Immature natural killer cell (primary cell): Measurements from ENCODE around the gene LY9. TPM values are rescaled to one million over a fixed set of nuclear protein-coding genes. Genes with fewer than 3 reads are reported as not detected.
"Not testable (repeated sequence)": the region's sequence is repeated elsewhere in the genome, so short reads cannot be mapped to it uniquely, and the experiment has no call there.

Experiments
- DNase-seq, 3 donors: peaks; one replicate each; pipeline ENCODE4 v3.0.0; 2022; ENCODE audit warnings: mixed read lengths in 1 of 3
- H3K27ac Mint-ChIP-seq, 6 donors: one replicate each; pipeline ENCODE4 v1.8.0; 2020; ENCODE audit warnings: mixed read lengths in 6 of 6, mild to moderate bottlenecking in 5 of 6, inconsistent platforms in 4 of 6, moderate library complexity in 3 of 6
- H3K27me3 Mint-ChIP-seq, 3 donors: one replicate each; pipeline ENCODE4 v1.8.0; 2020 to 2021; ENCODE audit warnings: low read depth in 3 of 3, mild to moderate bottlenecking in 3 of 3, mixed read lengths in 3 of 3, moderate library complexity in 3 of 3, inconsistent platforms in 1 of 3
- H3K36me3 Mint-ChIP-seq, 3 donors: one replicate each; pipeline ENCODE4 v1.8.0; 2020; ENCODE audit warnings: mixed read lengths in 3 of 3, inconsistent platforms in 2 of 3, mild to moderate bottlenecking in 2 of 3
- H3K4me1 Mint-ChIP-seq, 2 donors: one replicate each; pipeline ENCODE4 v1.8.0; 2020; ENCODE audit warnings: inconsistent platforms in 2 of 2, mild to moderate bottlenecking in 2 of 2, mixed read lengths in 2 of 2, moderate library complexity in 1 of 2
- H3K4me3 Mint-ChIP-seq, 5 donors: one replicate each; pipeline ENCODE4 v1.8.0; 2020; ENCODE audit warnings: mild to moderate bottlenecking in 5 of 5, mixed read lengths in 5 of 5, inconsistent platforms in 3 of 5, moderate library complexity in 3 of 5
- H3K9me3 Mint-ChIP-seq, 6 donors: one replicate each; pipeline ENCODE4 v1.8.0; 2020; ENCODE audit warnings: mild to moderate bottlenecking in 6 of 6, mixed read lengths in 6 of 6, inconsistent platforms in 4 of 6, moderate library complexity in 3 of 6
- polyA plus RNA-seq, 3 donors: library from polyadenylated mRNA; unstranded; fragments of 300-500 nt; fragmentation: Illumina TruSeq; gene quantifications; one replicate each; pipeline ENCODE4 v1.2.3, GENCODE V29; 2021

Gene LY9
- polyA plus RNA-seq, 3 donors from 2014 or later, result 46.1 to 68.2 (median 57.2) TPM

- H3K4me1 Mint-ChIP-seq, result peaks cover 11 to 19% of the 10 kb centered on the region in 2 donors
- H3K4me3 Mint-ChIP-seq, result no peak overlapping the region
- H3K27me3 Mint-ChIP-seq, result peaks cover 6 to 10% (median 10%) of the 10 kb centered on the region in 3 donors
- no peak for DNase-seq
- H3K36me3 Mint-ChIP-seq, result no peaks in the 10 kb centered on the region
- H3K27ac Mint-ChIP-seq, result peak overlapping the region in 2 of 6 donors; percentile 16 to 18
- H3K9me3 Mint-ChIP-seq, result no peaks in the 10 kb centered on the region
Measured at GRCh38 chr1:160874935-160875334, 79.0 kb downstream of the LY9 start.

- H3K9me3 Mint-ChIP-seq, DNase-seq, H3K4me3 Mint-ChIP-seq, H3K36me3 Mint-ChIP-seq, H3K27me3 Mint-ChIP-seq: not testable (repeated sequence)
- Mint-ChIP-seq H3K27ac (peak overlapping the region in 1 of 6 donors; percentile 13), H3K4me1 (peaks cover 11 to 19% of the 10 kb centered on the region in 2 donors)
Measured at GRCh38 chr1:160875591-160875990, 79.6 kb downstream of the LY9 start.

DNA sequence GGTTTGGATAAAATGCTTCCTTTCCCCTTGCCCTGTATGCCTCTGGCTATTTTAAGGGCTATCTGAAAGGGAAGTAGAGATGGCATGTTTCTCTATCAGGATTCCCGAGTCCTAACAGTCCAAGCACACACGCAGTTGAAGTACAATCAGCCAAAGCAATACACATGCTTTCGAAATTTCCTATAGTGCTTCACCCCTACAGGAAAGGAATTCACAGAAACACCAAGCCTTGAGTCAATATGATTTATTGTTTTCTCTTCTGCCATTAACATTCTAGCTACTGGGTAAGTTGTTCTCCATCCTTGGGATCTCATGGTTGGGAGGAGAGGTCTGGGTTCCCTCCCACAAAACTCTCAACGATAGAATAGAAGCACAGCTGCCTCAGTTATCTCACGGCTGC lies 80.3 kb downstream of the LY9 start:
- peaks cover 3 to 10% (median 7%) of the 10 kb centered on the region in 3 donors for H3K27me3 Mint-ChIP-seq

GRCh38 chr1:160877221-160877620 lies 81.2 kb downstream of the LY9 start:
- DNase-seq, result peak; percentile 61 to 66 (median 64)
- peak overlapping the region in 1 of 5 donors; percentile 14 for H3K4me3 Mint-ChIP-seq

More for the DNA sequence above, 80.3 kb downstream of the LY9 start:
- Mint-ChIP-seq H3K4me1 (peaks cover 11 to 19% of the 10 kb centered on the region in 2 donors), H3K27ac (no peak overlapping the region), H3K9me3 (no peaks in the 10 kb centered on the region), H3K4me3 (no peak overlapping the region), H3K36me3 (no peaks in the 10 kb centered on the region)
- DNase-seq, result no peak

More at GRCh38 chr1:160877221-160877620, 81.2 kb downstream of the LY9 start:
- Mint-ChIP-seq H3K27ac (peak overlapping the region; percentile 14 to 58 (median 23)), H3K9me3 (no peaks in the 10 kb centered on the region), H3K4me1 (peaks cover 11 to 19% of the 10 kb centered on the region in 2 donors), H3K27me3 (peaks cover 3 to 10% (median 7%) of the 10 kb centered on the region in 3 donors), H3K36me3 (no peaks in the 10 kb centered on the region)

Other genes with a start within 250 kb of the LY9 start
- 1 to 10 TPM; 2.1 to 3.9 (median 3.0) TPM for gene CD84, start 216.7 kb upstream of the LY9 start, polyA plus RNA-seq
- gene SLAMF1, start 149.1 kb upstream of the LY9 start, polyA plus RNA-seq, result under 1 TPM in 2 of 3 donors, not detected in 1; 0.12 to 0.21 TPM
- gene CD48, start 84.4 kb upstream of the LY9 start, polyA plus RNA-seq, result 100 to 1,000 TPM; 202 to 229 (median 205) TPM
- 100 to 1,000 TPM; 316 to 379 (median 359) TPM for gene SLAMF7, start 56.9 kb upstream of the LY9 start, polyA plus RNA-seq
- 100 to 1,000 TPM; 301 to 501 (median 410) TPM for gene CD244, start 66.7 kb downstream of the LY9 start, polyA plus RNA-seq
- gene ITLN1, start 89.0 kb downstream of the LY9 start, polyA plus RNA-seq, result under 1 TPM in 1 of 3 donors, not detected in 2; 0.77 TPM
- not detected for gene ITLN2, start 158.6 kb downstream of the LY9 start, polyA plus RNA-seq
- gene F11R, start 225.0 kb downstream of the LY9 start, polyA plus RNA-seq, result 10 to 100 TPM; 11.5 to 53.2 (median 27.7) TPM
- 100 to 1,000 TPM; 229 to 385 (median 349) TPM for gene TSTD1, start 242.8 kb downstream of the LY9 start, polyA plus RNA-seq
- 10 to 100 TPM in 1 of 3 donors, 1 to 10 TPM in 1, not detected in 1; 7.9 to 12.2 TPM for gene USF1, start 249.8 kb downstream of the LY9 start, polyA plus RNA-seq